ENCODE measurements around the gene MYCL. TPM values are rescaled to one million over a fixed set of nuclear protein-coding genes. Genes with fewer than 3 reads are reported as not detected.

The MYCL gene
- total and polyA plus RNA-seq, 2 of the 13 experiments (the other 11 are each of a cell fraction or from before 2014, with no cell fraction given) = 0.31 to 1.7 TPM

GRCh38 chr1:39882152-39882551 is 19.6 kb downstream of the MYCL start (continued):
- TF ChIP-seq ZNF558 (CRISPR knock-in tag; IDR thresholded peaks at IDR 0.05; ENCODE audit: borderline replicate concordance) = no peak
- TF ChIP-seq, protein P1, sequence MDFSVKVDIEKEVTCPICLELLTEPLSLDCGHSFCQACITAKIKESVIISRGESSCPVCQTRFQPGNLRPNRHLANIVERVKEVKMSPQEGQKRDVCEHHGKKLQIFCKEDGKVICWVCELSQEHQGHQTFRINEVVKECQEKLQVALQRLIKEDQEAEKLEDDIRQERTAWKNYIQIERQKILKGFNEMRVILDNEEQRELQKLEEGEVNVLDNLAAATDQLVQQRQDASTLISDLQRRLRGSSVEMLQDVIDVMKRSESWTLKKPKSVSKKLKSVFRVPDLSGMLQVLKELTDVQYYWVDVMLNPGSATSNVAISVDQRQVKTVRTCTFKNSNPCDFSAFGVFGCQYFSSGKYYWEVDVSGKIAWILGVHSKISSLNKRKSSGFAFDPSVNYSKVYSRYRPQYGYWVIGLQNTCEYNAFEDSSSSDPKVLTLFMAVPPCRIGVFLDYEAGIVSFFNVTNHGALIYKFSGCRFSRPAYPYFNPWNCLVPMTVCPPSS (IDR thresholded peaks at IDR 0.05) = no peak
- TF ChIP-seq, protein P2, sequence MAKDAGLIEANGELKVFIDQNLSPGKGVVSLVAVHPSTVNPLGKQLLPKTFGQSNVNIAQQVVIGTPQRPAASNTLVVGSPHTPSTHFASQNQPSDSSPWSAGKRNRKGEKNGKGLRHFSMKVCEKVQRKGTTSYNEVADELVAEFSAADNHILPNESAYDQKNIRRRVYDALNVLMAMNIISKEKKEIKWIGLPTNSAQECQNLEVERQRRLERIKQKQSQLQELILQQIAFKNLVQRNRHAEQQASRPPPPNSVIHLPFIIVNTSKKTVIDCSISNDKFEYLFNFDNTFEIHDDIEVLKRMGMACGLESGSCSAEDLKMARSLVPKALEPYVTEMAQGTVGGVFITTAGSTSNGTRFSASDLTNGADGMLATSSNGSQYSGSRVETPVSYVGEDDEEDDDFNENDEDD (CRISPR knock-in tag; IDR thresholded peaks at IDR 0.05; ENCODE audit: borderline replicate concordance) = no peak
- no peak for TF ChIP-seq ZNF205 (CRISPR knock-in tag; IDR thresholded peaks at IDR 0.05)
- no peak for TF ChIP-seq MIER2 (CRISPR knock-in tag; IDR thresholded peaks at IDR 0.05)
- TF ChIP-seq GABPB1 (CRISPR knock-in tag; IDR thresholded peaks at IDR 0.05) = no peak

DNA sequence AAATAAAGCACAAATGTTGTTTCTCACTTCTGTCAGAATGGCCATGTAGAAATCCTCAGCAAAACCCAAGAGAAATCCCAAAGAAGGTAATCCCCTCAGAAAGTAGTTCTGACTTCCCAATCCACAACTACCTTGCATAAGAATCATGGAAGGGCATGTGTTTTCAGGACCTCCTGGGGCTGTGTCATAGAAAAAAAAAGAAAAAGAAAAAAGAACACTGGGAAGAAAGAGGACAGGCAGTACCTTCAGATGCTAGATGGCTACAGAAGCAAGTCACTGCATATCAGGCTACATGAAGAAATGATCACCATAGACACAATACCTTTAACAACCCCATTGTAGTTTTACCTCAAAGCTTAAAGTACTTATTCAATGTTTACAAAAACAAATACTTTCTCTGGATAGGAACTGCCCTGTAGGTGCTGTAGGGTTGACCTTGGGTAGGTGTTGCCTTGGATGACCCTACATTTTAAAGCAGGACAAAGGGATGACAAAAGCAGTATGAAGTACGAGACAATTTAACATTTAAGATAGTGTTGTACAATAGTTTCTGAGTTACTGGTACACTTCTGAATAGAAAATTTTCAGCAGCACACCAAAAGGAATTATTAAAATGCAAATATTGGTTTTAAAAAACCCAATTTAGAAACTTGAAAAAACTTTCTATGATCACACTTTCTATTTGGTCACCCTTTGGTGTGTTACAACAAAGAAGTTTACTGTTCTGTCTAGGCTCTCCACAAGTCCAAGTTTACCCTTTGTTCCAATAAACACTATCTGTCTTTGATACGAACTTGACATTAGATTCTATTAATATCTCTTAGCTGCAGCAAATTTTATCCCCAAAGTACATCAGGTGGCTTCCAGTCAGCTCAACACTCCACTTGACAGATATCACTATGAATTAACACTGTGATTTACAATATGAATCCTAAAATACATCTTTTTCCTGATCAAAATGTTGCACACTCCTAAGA is 23.4 kb downstream of the MYCL start:
- BruUV-seq (replicated peaks) = no TSS peak
- TF ChIP-seq, protein P3, sequence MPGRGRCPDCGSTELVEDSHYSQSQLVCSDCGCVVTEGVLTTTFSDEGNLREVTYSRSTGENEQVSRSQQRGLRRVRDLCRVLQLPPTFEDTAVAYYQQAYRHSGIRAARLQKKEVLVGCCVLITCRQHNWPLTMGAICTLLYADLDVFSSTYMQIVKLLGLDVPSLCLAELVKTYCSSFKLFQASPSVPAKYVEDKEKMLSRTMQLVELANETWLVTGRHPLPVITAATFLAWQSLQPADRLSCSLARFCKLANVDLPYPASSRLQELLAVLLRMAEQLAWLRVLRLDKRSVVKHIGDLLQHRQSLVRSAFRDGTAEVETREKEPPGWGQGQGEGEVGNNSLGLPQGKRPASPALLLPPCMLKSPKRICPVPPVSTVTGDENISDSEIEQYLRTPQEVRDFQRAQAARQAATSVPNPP (CRISPR knock-in tag; IDR thresholded peaks at IDR 0.05) = no peak
- TF ChIP-seq ZBTB7B (CRISPR knock-in tag; IDR thresholded peaks at IDR 0.05) = no peak
- TF ChIP-seq NCOA2 (CRISPR knock-in tag; IDR thresholded peaks at IDR 0.05) = 0 out of 2 replicates have a peak, but pooled peaks have one; percentile 13
- no peak for TF ChIP-seq ZNF850 (CRISPR knock-in tag; conservative IDR thresholded peaks at IDR 0.05)
- no peak for TF ChIP-seq ZFP82 (CRISPR knock-in tag; IDR thresholded peaks at IDR 0.05; ENCODE audit: borderline replicate concordance)
- no peak for TF ChIP-seq SOX13 (IDR thresholded peaks at IDR 0.05)
- TF ChIP-seq SOX13 (CRISPR knock-in tag; conservative IDR thresholded peaks at IDR 0.05 in 1 of 2, IDR thresholded peaks at IDR 0.05 in 1 of 2) = peak in 1 of 2 experiments; percentile 85; a peak in 2 of 4 replicates
- no peak for TF ChIP-seq MAFG (CRISPR knock-in tag; IDR thresholded peaks at IDR 0.05)
- TF ChIP-seq SOX6 (IDR thresholded peaks at IDR 0.05) = no peak
- TF ChIP-seq SOX6 (CRISPR knock-in tag; IDR thresholded peaks at IDR 0.05) = peak; percentile 79
- TF ChIP-seq ZNF549 (CRISPR knock-in tag; IDR thresholded peaks at IDR 0.05) = no peak
- peak; percentile 91; the same call in 1 of the 2 replicates for TF ChIP-seq THRA (CRISPR knock-in tag; IDR thresholded peaks at IDR 0.05; ENCODE audit: borderline replicate concordance)

More for the DNA sequence above, 23.4 kb downstream of the MYCL start:
- WGBS (ENCODE audit: low lambda C conversion rate) = 80% methylated on average over 2 of the region's 2 CpGs
- H3K4me2 ChIP-seq (ENCODE audit: low read depth, low read length) = 0 out of 2 replicates have a peak overlapping the region, but pooled peaks have one; percentile 35
- no peak for FAIRE-seq
- no peaks in the 10 kb centered on the region for H3K9me3 ChIP-seq (ENCODE audit: low read length)
- DNase-seq (ENCODE audit: low spot score) = no peak
- ChIA-PET POLR2A (no interaction called here), CTCF (ENCODE audit: low intra/inter-chr PET ratio, low total read pairs) (no interaction called here)
- H3K36me3 ChIP-seq (replicated peaks in 1 of 2; ENCODE audit: control insufficient read depth in 1 of 2, insufficient read depth in 2 of 2, low read length in 2 of 2) = peaks cover 0 to 13% of the 10 kb centered on the region in 2 experiments; a peak in 2 of 5 replicates
- ATAC-seq = no peak
- H3K27ac ChIP-seq (ENCODE audit: extremely low read length, insufficient read depth, low read length) = peak overlapping the region; percentile 38
- H3K9ac ChIP-seq (ENCODE audit: insufficient read depth, low read depth, low read length) = no peak overlapping the region
- intact Hi-C loops (cut with micrococcal nuclease; ENCODE audit: unreplicated experiment) = no loop called here
- H3K79me2 ChIP-seq (ENCODE audit: insufficient read depth, low read length) = peaks cover 88% of the 10 kb centered on the region
- H3K4me3 ChIP-seq (replicated peaks in 1 of 3; ENCODE audit: insufficient read depth in 1 of 3, low read depth in 2 of 3, low read length in 3 of 3) = no peak overlapping the region
- H3K27me3 ChIP-seq (ENCODE audit: control insufficient read depth in 1 of 2, insufficient read depth in 2 of 2, low read length in 2 of 2) = no peaks in the 10 kb centered on the region; a peak in 1 of 5 replicates
- in situ Hi-C loops (cut with HindIII; ENCODE audit: extremely low pct_ligation_motif_present, low pct_unique_long_range_greater_than_20kb) = no loop called here
- no peak overlapping the region for H2AFZ ChIP-seq (ENCODE audit: low read length)
- H4K20me1 ChIP-seq (ENCODE audit: insufficient read depth, low read length) = peaks cover 13% of the 10 kb centered on the region; the same call in 1 of the 2 replicates
- H3K4me1 ChIP-seq (ENCODE audit: insufficient read depth, low read length) = peaks cover 57% of the 10 kb centered on the region
